Neuronal stem cell (in vitro differentiated cells): ENCODE results near the gene FN3K.

Source experiments
- DNase-seq: peaks from one replicate; pipeline ENCODE4 v3.0.0-alpha.2; 2013; ENCODE audit warnings: low spot score
- H2AFZ ChIP-seq: one replicate; pipeline ENCODE4 v1.6.1; 2013; ENCODE audit warnings: mild to moderate bottlenecking, low read length, inconsistent platforms
- H2AK5ac ChIP-seq: 2 replicates; pipeline ENCODE4 v1.6.1; 2013; ENCODE audit warnings: low read depth, mild to moderate bottlenecking, inconsistent platforms, low read length, moderate library complexity, mixed read lengths
- H2BK120ac ChIP-seq: 2 replicates; pipeline ENCODE4 v1.6.1; 2013; ENCODE audit warnings: low read depth, mild to moderate bottlenecking, inconsistent platforms, low read length, moderate library complexity, mixed read lengths
- H2BK12ac ChIP-seq: one replicate; pipeline ENCODE4 v1.6.1; 2013; ENCODE audit warnings: low read length, inconsistent platforms
- H2BK15ac ChIP-seq: 2 replicates; pipeline ENCODE4 v1.6.1; 2013; ENCODE audit warnings: mild to moderate bottlenecking, low read length, inconsistent platforms, mixed read lengths
- H2BK5ac ChIP-seq: one replicate; pipeline ENCODE4 v1.6.1; 2013; ENCODE audit warnings: inconsistent platforms, mild to moderate bottlenecking, low read length, moderate library complexity
- H3K14ac ChIP-seq: one replicate; pipeline ENCODE4 v1.6.1; 2013; ENCODE audit warnings: low read length, inconsistent platforms
- H3K18ac ChIP-seq: 2 replicates; pipeline ENCODE4 v1.6.1; 2013; ENCODE audit warnings: low read length, inconsistent platforms
- H3K23ac ChIP-seq: 2 replicates; pipeline ENCODE4 v1.6.1; 2013; ENCODE audit warnings: low read depth, mild to moderate bottlenecking, mixed read lengths, low read length, inconsistent platforms; ENCODE audit not compliant: poor library complexity
- H3K27ac ChIP-seq: replicated peaks from 3 replicates; pipeline ENCODE4 v1.5.1; 2013; ENCODE audit warnings: low read length, inconsistent platforms
- H3K27me3 ChIP-seq, 3 experiments: 2 replicates each; pipeline ENCODE4 v1.6.1; 2013; ENCODE audit warnings: low read length in 3 of 3, mild to moderate bottlenecking in 2 of 3, inconsistent platforms in 1 of 3, low read depth in 1 of 3, mixed read lengths in 1 of 3, moderate library complexity in 1 of 3; ENCODE audit not compliant: control insufficient read depth in 3 of 3, insufficient read depth in 3 of 3
- H3K36me3 ChIP-seq, 2 donors: replicated peaks in 1 of 2; 2 replicates each; pipeline ENCODE4 v1.6.1; 2013; ENCODE audit warnings: low read length in 2 of 2; ENCODE audit not compliant: control insufficient read depth in 2 of 2, insufficient read depth in 2 of 2
- H3K4ac ChIP-seq: 2 replicates; pipeline ENCODE4 v1.6.1; 2013; ENCODE audit warnings: inconsistent platforms, mild to moderate bottlenecking, low read length, moderate library complexity
- H3K4me1 ChIP-seq, 2 donors: 1 replicate in 1 of 2; 2 replicates in 1 of 2; pipeline ENCODE4 v1.6.1; 2013; ENCODE audit warnings: low read length in 2 of 2, low read depth in 1 of 2; ENCODE audit not compliant: control insufficient read depth in 2 of 2, insufficient read depth in 1 of 2
- H3K4me2 ChIP-seq: one replicate; pipeline ENCODE4 v1.6.1; 2013; ENCODE audit warnings: mild to moderate bottlenecking, low read length, inconsistent platforms; ENCODE audit not compliant: insufficient read depth, poor library complexity, severe bottlenecking
- H3K4me3 ChIP-seq, 2 donors: 2 replicates each; pipeline ENCODE4 v1.5.1; 2013; ENCODE audit warnings: low read length in 2 of 2, mild to moderate bottlenecking in 2 of 2, inconsistent platforms in 1 of 2, moderate library complexity in 1 of 2
- H3K79me1 ChIP-seq: one replicate; pipeline ENCODE4 v1.6.1; 2013; ENCODE audit warnings: low read depth, mild to moderate bottlenecking, inconsistent platforms, low read length, moderate library complexity
- H3K9ac ChIP-seq: one replicate; pipeline ENCODE4 v1.6.1; 2013; ENCODE audit warnings: mild to moderate bottlenecking, low read depth, low read length, inconsistent platforms; ENCODE audit not compliant: poor library complexity
- H3K9me3 ChIP-seq, 2 donors: replicated peaks in 1 of 2; 2 replicates each; pipeline versions ENCODE3 to v1.6.1; 2013; ENCODE audit warnings: low read length in 2 of 2, mild to moderate bottlenecking in 2 of 2, inconsistent platforms in 1 of 2, low read depth in 1 of 2, mixed read lengths in 1 of 2, moderate library complexity in 1 of 2; ENCODE audit not compliant: control insufficient read depth in 2 of 2, insufficient read depth in 1 of 2
- H4K8ac ChIP-seq: one replicate; pipeline ENCODE4 v1.6.1; 2013; ENCODE audit warnings: low read depth, mild to moderate bottlenecking, inconsistent platforms, low read length, moderate library complexity
- H4K91ac ChIP-seq: one replicate; pipeline ENCODE4 v1.6.1; 2013; ENCODE audit warnings: low read length, low read depth, mild to moderate bottlenecking, inconsistent platforms; ENCODE audit not compliant: poor library complexity
- WGBS, 2 donors: extraction: QIAGEN DNeasy Blood & Tissue Kit; methylation state at CpG; one replicate each; pipeline ENCODE4 v1.1.7; 2013; ENCODE audit warnings: missing lambda C conversion rate in 2 of 2, mixed read lengths in 1 of 2; ENCODE audit not compliant: insufficient read length in 2 of 2, insufficient replicate concordance in 1 of 2; ENCODE audit errors: extremely low coverage in 2 of 2; 5-methylcytosine and 5-hydroxymethylcytosine counted together

FN3K gene

GRCh38 chr17:82696916-82697807 lies 38.3 kb upstream of the FN3K start:
- no peak overlapping the region for H4K8ac ChIP-seq
- H3K18ac ChIP-seq = peak overlapping the region; percentile 71
- no peaks in the 10 kb centered on the region for H3K36me3 ChIP-seq
- DNase-seq = no peak
- peak overlapping the region; percentile 55 for H3K23ac ChIP-seq
- peak overlapping the region; percentile 53 for H2AK5ac ChIP-seq
- no peak overlapping the region for H3K14ac ChIP-seq
- H3K9ac ChIP-seq = peak overlapping the region; percentile 32
- H2BK12ac ChIP-seq = no peak overlapping the region
- peak overlapping the region; percentile 82 for H2AFZ ChIP-seq
- H2BK5ac ChIP-seq = no peak overlapping the region
- peaks cover 10 to 29% (median 26%) of the 10 kb centered on the region in 3 experiments for H3K27me3 ChIP-seq
- peak overlapping the region; percentile 94 for H3K4me2 ChIP-seq
- no peak overlapping the region for H4K91ac ChIP-seq
- peak overlapping the region; percentile 72 to 80 for H3K4me3 ChIP-seq
- H2BK15ac ChIP-seq = no peak overlapping the region
- H3K4ac ChIP-seq = no peak overlapping the region
- no peak overlapping the region for H2BK120ac ChIP-seq
- H3K9me3 ChIP-seq = peaks cover 8 to 15% of the 10 kb centered on the region in 2 donors
- H3K79me1 ChIP-seq = peaks cover 4% of the 10 kb centered on the region
- no CpG with 5 or more reads among the region's 48 CpGs for WGBS, 2 donors
- H3K4me1 ChIP-seq = peaks cover 10 to 12% of the 10 kb centered on the region in 2 donors
- no peak overlapping the region for H3K27ac ChIP-seq

- Histone ChIP-seq H4K91ac (no peak overlapping the region), H2BK5ac (no peak overlapping the region), H3K4me1 (peaks cover 10 to 12% of the 10 kb centered on the region in 2 donors), H4K8ac (no peak overlapping the region), H3K27ac (no peak overlapping the region), H3K18ac (peak overlapping the region; percentile 71), H3K4ac (no peak overlapping the region), H2AK5ac (peak overlapping the region; percentile 53), H3K27me3 (peaks cover 10 to 31% (median 26%) of the 10 kb centered on the region in 3 experiments), H3K79me1 (peaks cover 4% of the 10 kb centered on the region), H3K9ac (peak overlapping the region; percentile 60), H2BK12ac (no peak overlapping the region), H3K36me3 (no peaks in the 10 kb centered on the region), H3K14ac (no peak overlapping the region), H2BK15ac (no peak overlapping the region), H3K4me3 (peak overlapping the region; percentile 72 to 80), H2BK120ac (no peak overlapping the region), H3K9me3 (peaks cover 8 to 15% of the 10 kb centered on the region in 2 donors), H3K4me2 (peak overlapping the region; percentile 94), H2AFZ (peak overlapping the region; percentile 82), H3K23ac (peak overlapping the region; percentile 55)
- WGBS, 2 donors = no CpG with 5 or more reads among the region's 32 CpGs
- no peak for DNase-seq
These were observed 37.7 kb upstream of the FN3K start for GRCh38 chr17:82697808-82698064.

- Histone ChIP-seq H2BK5ac (no peak within 1 kb of the TSS), H3K79me1 (peaks cover 4% of the 10 kb centered on the region), H2BK120ac (no peak within 1 kb of the TSS), H3K18ac (peak within 1 kb of the TSS; percentile 74), H3K36me3 (no peaks in the 10 kb centered on the region), H3K4ac (peak within 1 kb of the TSS; percentile 66), H4K91ac (no peak within 1 kb of the TSS), H2BK12ac (peak within 1 kb of the TSS; percentile 88), H2AFZ (peak within 1 kb of the TSS; percentile 98), H3K27me3 (peaks cover 10 to 32% (median 26%) of the 10 kb centered on the region in 3 experiments), H3K4me1 (peaks cover 10 to 12% of the 10 kb centered on the region in 2 donors), H3K4me2 (peak within 1 kb of the TSS; percentile 94), H3K27ac (no peak within 1 kb of the TSS), H3K4me3 (peak within 1 kb of the TSS; percentile 72 to 97), H4K8ac (no peak within 1 kb of the TSS), H3K23ac (peak within 1 kb of the TSS; percentile 90), H3K9ac (peak within 1 kb of the TSS; percentile 89), H3K14ac (peak within 1 kb of the TSS; percentile 97), H3K9me3 (peaks cover 8 to 15% of the 10 kb centered on the region in 2 donors), H2BK15ac (no peak within 1 kb of the TSS), H2AK5ac (peak within 1 kb of the TSS; percentile 89)
- DNase-seq = peak; percentile 96
- WGBS, 2 donors = no CpG with 5 or more reads among the region's 112 CpGs
These were observed 37.1 kb upstream of the FN3K start, which contains the start of gene RAB40B for GRCh38 chr17:82698065-82698973. Gene RAB40B (minus strand): TSS chr17:82698698. CDS start chr17:82698596, 102 bp downstream.
